Neural crest cell (in vitro differentiated cells): Measurements from ENCODE around the gene DNAH9. TPM values are rescaled to one million over a fixed set of nuclear protein-coding genes. Genes with fewer than 3 reads are reported as not detected.

ENCODE experiments used
- DNase-seq: peaks from one replicate; pipeline ENCODE4 v3.0.0; 2021; ENCODE audit warnings: low read depth, mixed read lengths, low spot score
- H3K27ac Mint-ChIP-seq: one replicate; pipeline ENCODE4 v1.8.0; 2021; ENCODE audit warnings: mild to moderate bottlenecking, mixed read lengths; ENCODE audit not compliant: unreplicated experiment
- H3K27me3 Mint-ChIP-seq: 2 replicates; pipeline ENCODE4 v1.8.0; 2021; ENCODE audit warnings: low read depth, mild to moderate bottlenecking, mixed read lengths
- H3K36me3 Mint-ChIP-seq: 2 replicates; pipeline ENCODE4 v1.8.0; 2021; ENCODE audit warnings: low read depth, mild to moderate bottlenecking, mixed read lengths
- H3K4me1 Mint-ChIP-seq: 2 replicates; pipeline ENCODE4 v1.8.0; 2021; ENCODE audit warnings: mixed read lengths
- H3K4me3 Mint-ChIP-seq: one replicate; pipeline ENCODE4 v1.8.0; 2021; ENCODE audit warnings: mild to moderate bottlenecking, mixed read lengths
- H3K9me3 Mint-ChIP-seq: 2 replicates; pipeline ENCODE4 v1.8.0; 2021; ENCODE audit warnings: mixed read lengths
- total RNA-seq: library from RNA; stranded (reverse); gene quantifications from 2 replicates; pipeline ENCODE4 v1.2.1, GENCODE V29; 2021
- TF ChIP-seq, protein P1 (sequence below): fragments of 200-600 bp; sonication (generic); conservative IDR thresholded peaks from 2 replicates; pipeline ENCODE4 v1.5.0; 2021; ENCODE audit warnings: antibody characterized with exemption, mild to moderate bottlenecking

Gene DNAH9
- total RNA-seq, 1 donor from 2014 or later = 18.6 TPM

- Mint-ChIP-seq H3K9me3 (no peaks in the 10 kb centered on the region), H3K36me3 (no peaks in the 10 kb centered on the region)
- TF ChIP-seq, protein P1, sequence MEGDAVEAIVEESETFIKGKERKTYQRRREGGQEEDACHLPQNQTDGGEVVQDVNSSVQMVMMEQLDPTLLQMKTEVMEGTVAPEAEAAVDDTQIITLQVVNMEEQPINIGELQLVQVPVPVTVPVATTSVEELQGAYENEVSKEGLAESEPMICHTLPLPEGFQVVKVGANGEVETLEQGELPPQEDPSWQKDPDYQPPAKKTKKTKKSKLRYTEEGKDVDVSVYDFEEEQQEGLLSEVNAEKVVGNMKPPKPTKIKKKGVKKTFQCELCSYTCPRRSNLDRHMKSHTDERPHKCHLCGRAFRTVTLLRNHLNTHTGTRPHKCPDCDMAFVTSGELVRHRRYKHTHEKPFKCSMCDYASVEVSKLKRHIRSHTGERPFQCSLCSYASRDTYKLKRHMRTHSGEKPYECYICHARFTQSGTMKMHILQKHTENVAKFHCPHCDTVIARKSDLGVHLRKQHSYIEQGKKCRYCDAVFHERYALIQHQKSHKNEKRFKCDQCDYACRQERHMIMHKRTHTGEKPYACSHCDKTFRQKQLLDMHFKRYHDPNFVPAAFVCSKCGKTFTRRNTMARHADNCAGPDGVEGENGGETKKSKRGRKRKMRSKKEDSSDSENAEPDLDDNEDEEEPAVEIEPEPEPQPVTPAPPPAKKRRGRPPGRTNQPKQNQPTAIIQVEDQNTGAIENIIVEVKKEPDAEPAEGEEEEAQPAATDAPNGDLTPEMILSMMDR = no peak
Observed at GRCh38 chr17:11640463-11640814, 42.2 kb downstream of the DNAH9 start.

DNA sequence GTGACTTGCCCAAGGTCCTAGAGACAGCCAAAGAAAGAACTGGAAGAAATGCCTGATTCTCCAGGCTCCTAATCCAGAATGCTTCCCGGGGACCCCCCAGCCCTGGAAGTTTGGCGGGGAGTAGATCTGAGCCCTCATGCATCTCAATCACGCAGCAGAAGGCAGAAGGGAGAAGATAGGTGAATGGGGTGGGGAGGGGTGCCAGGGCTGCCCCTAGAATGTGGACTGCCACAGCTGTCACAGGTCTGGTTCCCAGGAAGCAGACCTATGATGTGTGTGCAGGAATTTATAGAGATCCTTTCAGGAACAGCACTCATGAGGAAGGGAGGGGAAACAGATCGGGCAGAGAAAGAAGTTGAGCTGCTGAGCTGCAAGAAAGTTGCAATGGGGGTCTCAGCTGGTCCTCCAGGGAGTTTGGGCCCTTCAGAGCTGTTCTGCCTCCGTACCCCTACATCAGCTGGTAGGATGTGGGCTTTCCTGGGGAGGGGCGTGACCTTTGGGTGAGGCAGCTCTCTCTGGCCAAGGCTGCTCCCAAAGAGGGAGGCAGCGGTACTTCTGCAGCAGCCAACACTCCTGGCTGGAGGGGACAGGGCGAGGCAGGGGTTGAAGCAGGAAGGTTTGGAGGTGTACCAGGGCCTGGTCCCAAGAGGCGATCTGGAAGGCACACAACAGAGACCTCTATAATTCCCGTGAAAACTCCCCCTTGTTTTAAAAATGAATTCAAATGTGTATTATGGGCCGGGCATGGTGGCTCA is 43.4 kb downstream of the DNAH9 start:
- H3K27ac Mint-ChIP-seq = peak overlapping the region; percentile 79
- no peak overlapping the region for H3K4me3 Mint-ChIP-seq
- TF ChIP-seq, protein P1 = no peak
- peaks cover 3% of the 10 kb centered on the region for H3K36me3 Mint-ChIP-seq
- no peak for DNase-seq
- H3K27me3 Mint-ChIP-seq = peaks cover 3% of the 10 kb centered on the region
- H3K9me3 Mint-ChIP-seq = no peaks in the 10 kb centered on the region
- peaks cover 6% of the 10 kb centered on the region for H3K4me1 Mint-ChIP-seq

More at GRCh38 chr17:11640463-11640814, 42.2 kb downstream of the DNAH9 start:
- Mint-ChIP-seq H3K27ac (no peak overlapping the region), H3K4me1 (peaks cover 6% of the 10 kb centered on the region), H3K27me3 (peaks cover 3% of the 10 kb centered on the region), H3K4me3 (no peak overlapping the region)
- DNase-seq = no peak

GRCh38 chr17:11642655-11643054 is 44.4 kb downstream of the DNAH9 start:
- TF ChIP-seq, protein P1 = no peak
- H3K36me3 Mint-ChIP-seq = peaks cover 3% of the 10 kb centered on the region
- no peak overlapping the region for H3K27ac Mint-ChIP-seq
- peaks cover 6% of the 10 kb centered on the region for H3K4me1 Mint-ChIP-seq
- no peak for DNase-seq
- peaks cover 3% of the 10 kb centered on the region for H3K27me3 Mint-ChIP-seq
- no peak overlapping the region for H3K4me3 Mint-ChIP-seq
- no peaks in the 10 kb centered on the region for H3K9me3 Mint-ChIP-seq

DNA sequence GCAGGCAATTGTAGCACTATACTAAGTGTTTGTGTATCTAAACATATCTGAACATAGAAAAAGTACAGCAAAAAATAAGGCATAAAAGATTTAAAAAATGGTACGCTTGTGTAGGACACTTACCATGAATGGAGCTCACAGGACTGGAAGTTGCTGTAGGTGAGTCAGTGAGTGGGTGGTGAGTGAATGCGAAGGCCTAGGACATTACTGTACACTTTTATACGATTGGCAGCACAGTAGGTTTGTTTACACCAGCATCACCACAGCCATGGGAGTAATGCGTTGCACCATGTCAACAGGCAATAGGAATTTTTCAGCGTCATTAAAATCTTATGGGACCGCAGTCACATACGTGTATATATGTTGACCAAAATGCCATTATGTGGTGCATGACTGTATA is 45.6 kb downstream of the DNAH9 start:
- peaks cover 3% of the 10 kb centered on the region for H3K27me3 Mint-ChIP-seq
- DNase-seq = no peak
- no peaks in the 10 kb centered on the region for H3K9me3 Mint-ChIP-seq
- H3K36me3 Mint-ChIP-seq = peaks cover 3% of the 10 kb centered on the region
- H3K27ac Mint-ChIP-seq = no peak overlapping the region
- TF ChIP-seq, protein P1 = no peak
- H3K4me1 Mint-ChIP-seq = peaks cover 6% of the 10 kb centered on the region
- H3K4me3 Mint-ChIP-seq = no peak overlapping the region

- H3K4me1 Mint-ChIP-seq = peaks cover 6% of the 10 kb centered on the region
- no peaks in the 10 kb centered on the region for H3K9me3 Mint-ChIP-seq
- peak; percentile 47 for DNase-seq
- TF ChIP-seq, protein P1 = peak; percentile 90
- H3K27me3 Mint-ChIP-seq = peaks cover 3% of the 10 kb centered on the region
- no peak overlapping the region for H3K4me3 Mint-ChIP-seq
- peaks cover 3% of the 10 kb centered on the region for H3K36me3 Mint-ChIP-seq
- no peak overlapping the region for H3K27ac Mint-ChIP-seq
Observed at GRCh38 chr17:11644265-11645212, 46.3 kb downstream of the DNAH9 start.
